GM12874 (cell line): ENCODE measurements around the gene SMCO2.

ENCODE experiments used
- TF ChIP-seq, protein P1 (sequence below): IDR thresholded peaks from 2 replicates; pipeline ENCODE4 v1.5.1; 2011; ENCODE audit warnings: low read depth, mild to moderate bottlenecking, control low read depth, low read length, moderate library complexity; ENCODE audit not compliant: insufficient read depth

SMCO2 gene

DNA sequence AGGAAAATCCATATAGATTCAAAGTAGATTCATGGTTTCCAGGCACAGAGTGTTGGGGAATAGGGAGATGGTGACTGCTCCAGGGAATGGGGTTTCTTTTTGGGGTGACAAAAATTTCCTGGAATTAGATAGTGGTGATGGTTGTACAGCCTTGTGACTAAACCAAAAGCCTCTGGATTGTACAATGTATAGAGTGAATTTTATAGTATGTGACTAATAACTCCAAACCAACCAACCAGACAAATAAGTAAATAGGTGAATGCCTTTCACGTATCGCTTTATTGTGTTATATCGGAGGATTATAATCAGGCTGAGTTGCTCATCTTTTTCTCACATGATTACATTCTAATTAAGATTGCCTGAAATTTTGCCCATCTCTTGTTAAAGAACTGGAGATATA is 52.8 kb downstream of the SMCO2 start:
- TF ChIP-seq, protein P1, sequence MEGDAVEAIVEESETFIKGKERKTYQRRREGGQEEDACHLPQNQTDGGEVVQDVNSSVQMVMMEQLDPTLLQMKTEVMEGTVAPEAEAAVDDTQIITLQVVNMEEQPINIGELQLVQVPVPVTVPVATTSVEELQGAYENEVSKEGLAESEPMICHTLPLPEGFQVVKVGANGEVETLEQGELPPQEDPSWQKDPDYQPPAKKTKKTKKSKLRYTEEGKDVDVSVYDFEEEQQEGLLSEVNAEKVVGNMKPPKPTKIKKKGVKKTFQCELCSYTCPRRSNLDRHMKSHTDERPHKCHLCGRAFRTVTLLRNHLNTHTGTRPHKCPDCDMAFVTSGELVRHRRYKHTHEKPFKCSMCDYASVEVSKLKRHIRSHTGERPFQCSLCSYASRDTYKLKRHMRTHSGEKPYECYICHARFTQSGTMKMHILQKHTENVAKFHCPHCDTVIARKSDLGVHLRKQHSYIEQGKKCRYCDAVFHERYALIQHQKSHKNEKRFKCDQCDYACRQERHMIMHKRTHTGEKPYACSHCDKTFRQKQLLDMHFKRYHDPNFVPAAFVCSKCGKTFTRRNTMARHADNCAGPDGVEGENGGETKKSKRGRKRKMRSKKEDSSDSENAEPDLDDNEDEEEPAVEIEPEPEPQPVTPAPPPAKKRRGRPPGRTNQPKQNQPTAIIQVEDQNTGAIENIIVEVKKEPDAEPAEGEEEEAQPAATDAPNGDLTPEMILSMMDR: no peak

DNA sequence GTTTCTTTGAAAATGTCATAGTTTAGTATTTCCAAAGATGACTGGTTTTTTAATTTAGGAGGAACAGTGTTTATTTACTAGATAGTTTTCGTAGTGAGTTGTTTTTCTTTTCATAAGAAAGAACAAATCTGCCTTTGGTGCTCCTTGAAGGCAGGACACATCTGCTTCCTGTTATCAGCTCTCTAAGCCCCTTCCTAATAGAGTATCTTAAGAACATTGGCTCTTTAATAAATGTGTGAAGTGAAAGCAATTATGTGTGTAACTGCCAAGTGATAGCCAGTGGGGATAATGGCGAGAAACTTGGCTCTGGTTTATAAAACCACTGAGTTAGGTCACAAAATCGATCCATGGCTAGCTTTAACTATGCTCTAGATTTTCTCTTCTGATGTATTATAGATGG is 54.0 kb downstream of the SMCO2 start:
- TF ChIP-seq, protein P1: no peak

DNA sequence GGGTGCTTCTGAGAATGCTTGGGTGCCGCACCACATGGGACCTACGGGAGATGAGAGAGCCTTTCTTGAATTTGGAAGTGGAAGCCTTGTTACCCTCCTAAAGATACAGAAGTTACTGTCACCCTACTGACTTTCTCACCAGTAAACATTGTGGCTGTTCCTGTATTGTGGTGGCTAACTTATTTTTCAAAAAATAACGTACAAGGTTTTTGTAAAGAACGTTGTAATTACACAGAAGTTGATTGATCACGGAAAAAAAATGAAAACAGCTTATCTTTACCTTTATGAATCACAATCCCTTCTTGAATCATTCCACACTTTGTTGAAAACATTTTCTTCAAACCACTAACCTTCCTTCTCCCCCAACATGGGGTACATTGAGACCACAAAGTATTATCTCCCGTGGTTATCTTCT is 55.5 kb downstream of the SMCO2 start:
- TF ChIP-seq, protein P1: no peak

DNA sequence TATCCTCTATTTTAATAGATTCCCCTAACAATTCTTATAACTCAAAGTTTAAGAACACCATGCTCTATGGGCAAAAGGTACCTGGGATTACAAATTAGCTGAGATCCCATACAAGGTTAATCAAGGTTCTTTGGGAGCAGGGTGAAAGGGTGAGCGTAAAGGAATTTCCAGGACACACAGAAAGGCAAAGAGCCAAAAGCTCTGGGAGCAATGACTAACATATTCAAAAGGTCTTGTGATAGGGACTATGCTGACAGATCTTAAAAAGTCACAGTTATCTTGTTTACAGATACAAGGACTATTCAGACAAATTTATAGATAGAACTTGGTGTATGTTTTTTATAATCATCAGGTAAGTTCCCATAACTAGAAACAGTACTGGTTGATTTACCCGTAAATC is 58.0 kb downstream of the SMCO2 start:
- TF ChIP-seq, protein P1: no peak

DNA sequence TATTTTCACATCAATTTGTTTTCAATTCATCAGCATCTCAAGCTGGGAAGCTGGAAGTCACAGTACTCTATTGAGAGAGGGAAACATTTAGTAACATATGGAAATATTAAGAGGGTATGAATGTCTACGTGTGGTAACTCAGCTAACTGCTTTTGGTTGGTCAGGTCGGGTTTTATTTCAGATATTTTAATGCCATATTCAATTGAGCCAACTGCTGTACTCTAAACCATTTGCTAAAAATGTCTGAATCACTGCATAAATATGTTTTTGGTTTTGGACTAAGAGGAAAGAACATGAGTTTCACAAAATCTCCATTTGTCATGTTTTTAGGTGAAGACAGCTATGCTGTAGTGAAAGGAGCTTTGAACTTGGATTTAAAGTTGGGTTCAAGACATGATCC is 58.6 kb downstream of the SMCO2 start:
- TF ChIP-seq, protein P1: no peak

DNA sequence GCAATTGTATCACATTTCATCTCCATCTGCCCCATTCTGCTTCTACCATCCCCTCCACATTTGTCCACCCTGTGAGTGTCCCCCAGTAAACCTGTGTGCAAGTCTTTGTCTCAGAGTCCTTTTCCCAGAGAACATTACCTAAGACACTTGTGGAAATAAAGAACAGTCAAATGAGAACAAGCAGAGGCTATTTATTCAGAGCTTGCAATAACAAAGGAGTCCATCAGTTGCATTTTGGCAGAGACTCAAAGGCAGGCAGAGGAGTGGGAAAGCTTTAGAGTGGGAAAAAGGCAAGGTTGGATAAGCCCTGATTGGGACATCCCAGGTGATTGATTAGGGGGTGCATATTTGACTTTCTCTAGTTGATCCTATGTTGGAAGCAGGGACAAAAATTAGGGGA is 59.2 kb downstream of the SMCO2 start:
- TF ChIP-seq, protein P1: no peak

DNA sequence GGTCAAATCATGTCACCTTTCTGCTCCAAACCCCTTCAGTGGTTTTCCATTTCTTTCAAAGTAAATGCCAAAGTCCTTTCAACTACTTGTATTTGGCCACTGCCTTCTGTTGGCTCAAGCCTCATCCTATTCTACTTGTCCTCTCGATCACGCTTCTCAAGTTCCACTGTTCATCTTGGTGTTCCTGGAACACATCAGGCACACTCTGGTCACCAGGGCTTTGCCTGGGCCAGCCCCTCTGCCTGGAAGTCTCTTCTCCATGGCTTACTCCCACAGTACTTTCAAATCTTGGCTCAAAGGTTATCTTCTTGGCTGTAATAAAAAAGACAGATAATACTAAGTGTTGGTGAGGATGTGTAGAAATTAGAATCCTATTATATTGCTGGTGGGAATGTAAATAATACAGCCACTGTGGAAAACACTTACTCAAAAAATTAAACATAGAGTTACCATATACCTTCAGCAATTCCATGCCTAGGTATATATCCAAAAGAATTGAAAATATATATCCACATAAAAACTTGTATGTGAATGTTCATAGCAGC is 60.2 kb downstream of the SMCO2 start:
- TF ChIP-seq, protein P1: no peak
